Measurements from ENCODE around the gene PACSIN2. TPM values are rescaled to one million over a fixed set of nuclear protein-coding genes. Genes with fewer than 3 reads are reported as not detected.

Gene PACSIN2
- total RNA-seq, 3 donors from 2014 or later, result 43.8 to 82.7 (median 72.4) TPM

- intact Hi-C loops (cut with DNase I; ENCODE audit: low total_unique reads), result no loop called here
- H3K4me1 ChIP-seq, result peaks cover 2 to 4% of the 10 kb centered on the region in 2 donors
- H3K27me3 ChIP-seq, result no peaks in the 10 kb centered on the region
Observed at GRCh38 chr22:43013355-43014315, 1.3 kb downstream of the PACSIN2 start.

GRCh38 chr22:43012390-43012789, 2.6 kb downstream of the PACSIN2 start:
- no peak overlapping the region for H3K27ac ChIP-seq
- intact Hi-C loops (cut with DNase I; ENCODE audit: low total_unique reads), result no loop called here
- H3K27me3 ChIP-seq, result no peaks in the 10 kb centered on the region
- TF ChIP-seq POLR2A (IDR thresholded peaks at IDR 0.05), result no peak
- TF ChIP-seq, protein P1, sequence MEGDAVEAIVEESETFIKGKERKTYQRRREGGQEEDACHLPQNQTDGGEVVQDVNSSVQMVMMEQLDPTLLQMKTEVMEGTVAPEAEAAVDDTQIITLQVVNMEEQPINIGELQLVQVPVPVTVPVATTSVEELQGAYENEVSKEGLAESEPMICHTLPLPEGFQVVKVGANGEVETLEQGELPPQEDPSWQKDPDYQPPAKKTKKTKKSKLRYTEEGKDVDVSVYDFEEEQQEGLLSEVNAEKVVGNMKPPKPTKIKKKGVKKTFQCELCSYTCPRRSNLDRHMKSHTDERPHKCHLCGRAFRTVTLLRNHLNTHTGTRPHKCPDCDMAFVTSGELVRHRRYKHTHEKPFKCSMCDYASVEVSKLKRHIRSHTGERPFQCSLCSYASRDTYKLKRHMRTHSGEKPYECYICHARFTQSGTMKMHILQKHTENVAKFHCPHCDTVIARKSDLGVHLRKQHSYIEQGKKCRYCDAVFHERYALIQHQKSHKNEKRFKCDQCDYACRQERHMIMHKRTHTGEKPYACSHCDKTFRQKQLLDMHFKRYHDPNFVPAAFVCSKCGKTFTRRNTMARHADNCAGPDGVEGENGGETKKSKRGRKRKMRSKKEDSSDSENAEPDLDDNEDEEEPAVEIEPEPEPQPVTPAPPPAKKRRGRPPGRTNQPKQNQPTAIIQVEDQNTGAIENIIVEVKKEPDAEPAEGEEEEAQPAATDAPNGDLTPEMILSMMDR (IDR thresholded peaks at IDR 0.05), result no peak
- TF ChIP-seq POLR2AphosphoS5 (IDR thresholded peaks at IDR 0.05), result no peak
- no peaks in the 10 kb centered on the region for H3K36me3 ChIP-seq
- no peak overlapping the region for H3K4me3 ChIP-seq
- no peak for DNase-seq (ENCODE audit: low spot score in 2 of 2)
- peaks cover 2 to 4% of the 10 kb centered on the region in 2 donors for H3K4me1 ChIP-seq
- no peaks in the 10 kb centered on the region for H3K9me3 ChIP-seq

More at GRCh38 chr22:43013355-43014315, 1.3 kb downstream of the PACSIN2 start:
- peak in 1 of 2 donors; percentile 59 for DNase-seq (ENCODE audit: low spot score in 2 of 2)
- Histone ChIP-seq H3K36me3 (no peaks in the 10 kb centered on the region), H3K27ac (peak overlapping the region; percentile 84 to 95), H3K4me3 (peak overlapping the region; percentile 84 to 87 (median 85)), H3K9me3 (no peaks in the 10 kb centered on the region)
- TF ChIP-seq POLR2A (IDR thresholded peaks at IDR 0.05) (no peak), POLR2AphosphoS5 (IDR thresholded peaks at IDR 0.05) (no peak)
- TF ChIP-seq, protein P1 (IDR thresholded peaks at IDR 0.05), result no peak

DNA sequence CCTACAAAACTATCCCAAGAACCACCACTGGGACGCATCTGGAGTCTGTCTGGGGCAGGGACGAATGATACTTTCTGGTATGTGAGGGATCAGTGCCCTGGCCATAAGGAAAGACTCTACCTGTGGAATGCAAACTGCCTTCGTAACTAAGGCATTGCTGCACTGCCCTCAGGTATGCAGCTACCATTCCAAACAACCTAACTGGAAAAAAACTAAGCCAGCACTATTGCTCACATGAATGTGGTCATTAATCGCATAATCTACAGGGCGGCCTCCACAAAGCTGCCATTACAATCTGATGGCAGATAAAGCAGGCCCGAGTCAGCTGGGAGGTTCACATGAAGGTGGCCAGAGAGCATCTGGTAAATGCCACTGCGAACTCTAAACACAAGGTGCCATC, 3.9 kb downstream of the PACSIN2 start:
- Histone ChIP-seq H3K27ac (peak overlapping the region; percentile 22 to 57), H3K4me3 (no peak overlapping the region), H3K27me3 (no peaks in the 10 kb centered on the region), H3K9me3 (no peaks in the 10 kb centered on the region), H3K4me1 (peaks cover 2 to 4% of the 10 kb centered on the region in 2 donors), H3K36me3 (no peaks in the 10 kb centered on the region)
- TF ChIP-seq POLR2AphosphoS5 (IDR thresholded peaks at IDR 0.05) (peak in 2 of 3 donors; percentile 33 to 48), POLR2A (IDR thresholded peaks at IDR 0.05) (no peak)
- TF ChIP-seq, protein P1 (IDR thresholded peaks at IDR 0.05), result peak in 2 of 3 donors; percentile 11 to 40
- intact Hi-C loops (cut with DNase I; ENCODE audit: low total_unique reads), result no loop called here
- DNase-seq (ENCODE audit: low spot score in 2 of 2), result peak in 1 of 2 donors; percentile 57

- no peaks in the 10 kb centered on the region for H3K27me3 ChIP-seq
- TF ChIP-seq, protein P1 (IDR thresholded peaks at IDR 0.05), result no peak
- TF ChIP-seq POLR2AphosphoS5 (IDR thresholded peaks at IDR 0.05), result no peak
- no peak for TF ChIP-seq POLR2A (IDR thresholded peaks at IDR 0.05)
- H3K4me3 ChIP-seq, result no peak overlapping the region
- H3K27ac ChIP-seq, result no peak overlapping the region
- H3K36me3 ChIP-seq, result no peaks in the 10 kb centered on the region
- intact Hi-C loops (cut with DNase I; ENCODE audit: low total_unique reads), result no loop called here
- DNase-seq (ENCODE audit: low spot score in 2 of 2), result no peak
- H3K4me1 ChIP-seq, result peaks cover 2 to 6% of the 10 kb centered on the region in 2 donors
- H3K9me3 ChIP-seq, result no peaks in the 10 kb centered on the region
Observed at GRCh38 chr22:43009444-43009843, 5.5 kb downstream of the PACSIN2 start.

- Histone ChIP-seq H3K4me1 (peaks cover 2 to 10% of the 10 kb centered on the region in 2 donors), H3K27ac (peak overlapping the region; percentile 31 to 35), H3K4me3 (no peak overlapping the region), H3K36me3 (no peaks in the 10 kb centered on the region), H3K9me3 (no peaks in the 10 kb centered on the region), H3K27me3 (no peaks in the 10 kb centered on the region)
- DNase-seq (ENCODE audit: low spot score in 2 of 2), result no peak
- intact Hi-C loops (cut with DNase I; ENCODE audit: low total_unique reads), result no loop called here
- TF ChIP-seq POLR2AphosphoS5 (IDR thresholded peaks at IDR 0.05), result no peak
- no peak for TF ChIP-seq POLR2A (IDR thresholded peaks at IDR 0.05)
- TF ChIP-seq, protein P1 (IDR thresholded peaks at IDR 0.05), result no peak
Observed at GRCh38 chr22:43008921-43009320, 6.0 kb downstream of the PACSIN2 start.

All from breast epithelium (tissue), 4 donors.